NCI-H128 (cell line): ENCODE measurements around the gene MAP2K2.

Experiments
- DNase-seq: peaks from one replicate; lab custom pipeline; 2025; ENCODE audit not compliant: unreplicated experiment; lab: John Stamatoyannopoulos, UW

MAP2K2 gene

DNA sequence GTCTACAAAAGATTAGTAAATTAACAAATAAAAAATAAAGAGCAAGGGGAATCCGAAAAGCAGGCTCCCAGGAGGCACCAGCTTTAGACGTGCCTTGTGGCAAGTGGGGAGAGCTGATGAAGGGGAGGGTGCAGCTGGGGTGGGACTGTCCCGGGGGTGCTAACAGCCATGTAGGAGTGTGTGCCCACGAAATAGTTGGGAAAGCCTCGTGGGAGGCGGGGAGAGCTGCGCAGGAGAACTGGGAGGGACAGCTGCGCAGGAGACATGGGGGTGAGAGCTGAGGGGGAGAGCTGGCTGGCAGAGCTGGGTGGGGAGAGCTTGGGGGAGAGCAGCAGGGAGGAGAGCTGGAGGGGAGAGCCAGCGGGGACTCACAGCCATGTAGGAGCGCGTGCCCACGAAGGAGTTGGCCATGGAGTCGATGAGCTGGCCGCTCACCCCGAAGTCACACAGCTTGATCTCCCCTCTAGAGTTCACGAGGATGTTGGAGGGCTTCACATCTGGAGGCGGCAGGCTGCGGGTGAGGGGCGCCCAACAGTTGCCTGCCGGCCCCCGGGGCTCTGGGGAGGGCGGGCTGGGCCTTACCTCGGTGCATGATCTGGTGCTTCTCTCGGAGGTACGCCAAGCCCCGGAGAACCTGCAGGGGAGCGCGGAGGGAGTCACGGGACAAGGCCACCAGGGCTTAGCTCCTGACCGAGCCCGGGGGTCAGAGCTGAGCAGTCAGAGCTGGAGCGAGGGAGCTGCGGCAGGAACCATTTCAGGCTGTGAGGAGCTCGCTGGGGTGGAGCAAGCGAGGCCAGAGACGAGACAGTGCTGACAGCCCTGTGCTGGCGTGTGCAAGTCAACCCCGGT is 23.1 kb downstream of the MAP2K2 start:
- no peak for DNase-seq

DNA sequence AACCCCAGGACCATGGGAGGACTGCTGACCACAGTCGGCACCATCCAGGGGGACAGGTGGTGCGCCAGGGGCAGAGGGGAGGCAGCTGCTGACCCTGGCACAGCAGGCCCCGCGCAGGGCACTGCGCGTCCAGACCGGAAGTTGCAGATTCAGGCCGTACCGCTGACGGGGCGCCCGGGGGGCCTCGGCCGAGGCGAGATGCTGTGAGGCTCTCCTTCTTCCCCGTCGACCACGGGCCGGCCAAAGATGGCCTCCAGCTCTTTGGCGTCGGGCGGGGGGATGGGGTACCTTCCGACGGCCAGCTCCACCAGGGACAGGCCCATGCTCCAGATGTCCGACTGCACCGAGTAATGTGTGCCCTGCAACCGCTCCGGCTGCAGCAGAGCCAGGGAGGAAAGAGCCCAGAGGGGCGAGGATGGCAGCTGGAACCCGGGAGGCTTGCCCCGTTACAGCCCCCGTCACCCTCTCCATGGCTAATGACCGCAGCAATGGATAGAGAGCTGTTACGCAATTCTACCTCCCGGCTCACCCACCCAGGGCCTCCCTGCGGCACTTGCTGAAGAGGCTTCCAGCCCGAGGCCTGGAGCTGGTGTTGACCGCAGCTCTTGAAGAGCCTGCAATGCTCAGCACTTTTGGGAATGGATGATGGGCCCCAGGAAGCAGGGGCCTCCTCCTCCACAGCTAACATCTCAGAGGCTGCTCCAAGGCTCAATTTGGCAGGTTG is 24.7 kb downstream of the MAP2K2 start:
- DNase-seq: no peak

DNA sequence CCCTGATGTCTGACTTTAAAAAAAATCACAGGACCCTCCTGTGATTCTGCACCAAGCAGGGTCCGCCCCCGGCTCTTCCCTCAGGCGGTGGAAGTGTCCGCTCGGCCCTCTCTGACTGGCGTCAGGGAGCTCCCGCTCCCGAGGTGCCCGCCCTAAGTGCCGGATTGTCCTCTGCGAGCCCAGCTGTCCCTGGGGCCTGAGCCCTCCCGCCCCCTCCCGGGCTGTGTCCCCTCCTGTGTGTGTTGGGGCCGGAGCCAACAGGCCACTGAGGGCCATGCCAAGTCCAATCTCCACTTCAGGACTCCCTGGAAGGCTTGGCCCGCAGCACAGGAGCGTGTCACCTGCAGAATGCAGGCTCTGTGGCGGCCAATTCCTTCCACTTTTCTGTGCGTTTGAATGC is 25.4 kb downstream of the MAP2K2 start:
- DNase-seq: no peak

DNA sequence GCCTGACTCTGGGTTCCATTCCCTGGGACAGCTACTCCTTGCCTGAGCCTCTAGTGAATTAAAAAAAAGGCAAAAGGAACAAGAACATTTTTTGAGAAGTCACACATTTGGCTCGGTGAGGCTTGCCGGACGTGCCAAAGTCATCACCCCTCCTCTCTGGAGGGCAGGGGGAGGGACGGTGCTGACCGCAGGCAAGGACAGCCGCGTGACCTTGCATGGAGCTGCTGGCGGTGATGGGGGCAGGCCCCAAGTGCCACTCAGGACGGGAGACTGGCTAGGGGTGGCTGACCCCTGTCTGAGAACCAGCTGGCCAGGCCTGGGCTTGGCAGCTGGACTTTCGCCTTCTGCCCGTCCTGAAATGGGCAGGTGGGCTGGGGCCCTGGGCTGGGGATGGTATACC is 26.4 kb downstream of the MAP2K2 start:
- DNase-seq: no peak

DNA sequence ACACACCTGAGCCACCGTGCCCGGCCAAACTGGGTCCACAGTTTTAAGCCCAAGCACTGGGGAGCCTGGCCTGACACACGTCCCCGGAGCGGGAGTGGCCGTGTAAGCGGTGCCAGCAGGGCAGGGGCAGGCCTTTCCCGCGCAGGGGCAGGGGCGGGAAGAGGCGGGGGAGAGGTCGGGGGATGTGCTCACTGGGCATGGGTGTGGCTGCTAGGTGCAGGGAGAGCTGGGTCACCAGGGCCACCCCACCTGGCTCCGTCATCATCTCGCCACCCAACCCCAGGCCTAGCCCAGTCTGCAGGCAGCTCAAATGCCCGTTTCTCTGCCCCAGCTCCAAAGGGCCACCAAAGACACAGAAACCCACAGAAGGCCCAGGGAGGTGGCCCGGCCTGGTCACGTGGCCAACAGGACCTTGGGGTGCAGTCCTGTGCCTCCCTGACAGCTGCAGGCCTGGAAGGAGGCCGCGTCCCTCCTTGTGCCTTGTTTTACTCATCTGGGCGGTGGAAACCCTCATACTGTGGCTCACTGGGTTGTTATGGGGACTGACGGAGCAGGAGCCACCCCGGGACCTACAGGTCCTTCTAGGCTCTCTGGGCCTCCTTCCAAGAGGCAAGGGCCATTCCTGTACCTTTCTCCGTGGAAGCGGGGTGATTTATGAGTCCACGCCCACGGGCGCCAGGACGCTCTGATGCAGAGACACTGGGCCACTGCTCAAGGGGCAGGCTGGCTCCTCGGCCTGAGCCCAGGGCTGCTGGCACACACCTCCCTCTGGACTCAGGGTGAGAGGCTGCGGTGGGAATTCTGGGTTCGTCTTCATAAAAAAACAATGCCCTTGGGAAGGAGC is 27.7 kb downstream of the MAP2K2 start:
- no peak for DNase-seq

DNA sequence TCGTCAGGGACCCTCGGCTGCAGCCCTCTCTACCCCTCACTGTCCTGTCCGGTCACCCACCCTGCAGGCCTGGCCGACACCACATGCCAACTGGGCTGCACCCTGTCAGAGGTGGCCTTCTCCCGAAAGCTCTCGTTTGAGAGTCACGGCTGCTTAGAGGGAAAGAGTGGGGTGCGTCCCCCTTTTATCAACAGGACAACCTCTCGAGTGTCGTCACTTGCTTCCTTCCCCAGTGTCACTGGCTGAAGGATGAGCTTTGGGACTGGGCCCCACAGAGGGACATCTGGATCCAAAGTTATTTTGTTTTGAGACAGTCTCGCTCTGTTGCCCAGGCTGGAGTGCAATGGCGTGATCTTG is 28.5 kb downstream of the MAP2K2 start:
- DNase-seq: no peak

DNA sequence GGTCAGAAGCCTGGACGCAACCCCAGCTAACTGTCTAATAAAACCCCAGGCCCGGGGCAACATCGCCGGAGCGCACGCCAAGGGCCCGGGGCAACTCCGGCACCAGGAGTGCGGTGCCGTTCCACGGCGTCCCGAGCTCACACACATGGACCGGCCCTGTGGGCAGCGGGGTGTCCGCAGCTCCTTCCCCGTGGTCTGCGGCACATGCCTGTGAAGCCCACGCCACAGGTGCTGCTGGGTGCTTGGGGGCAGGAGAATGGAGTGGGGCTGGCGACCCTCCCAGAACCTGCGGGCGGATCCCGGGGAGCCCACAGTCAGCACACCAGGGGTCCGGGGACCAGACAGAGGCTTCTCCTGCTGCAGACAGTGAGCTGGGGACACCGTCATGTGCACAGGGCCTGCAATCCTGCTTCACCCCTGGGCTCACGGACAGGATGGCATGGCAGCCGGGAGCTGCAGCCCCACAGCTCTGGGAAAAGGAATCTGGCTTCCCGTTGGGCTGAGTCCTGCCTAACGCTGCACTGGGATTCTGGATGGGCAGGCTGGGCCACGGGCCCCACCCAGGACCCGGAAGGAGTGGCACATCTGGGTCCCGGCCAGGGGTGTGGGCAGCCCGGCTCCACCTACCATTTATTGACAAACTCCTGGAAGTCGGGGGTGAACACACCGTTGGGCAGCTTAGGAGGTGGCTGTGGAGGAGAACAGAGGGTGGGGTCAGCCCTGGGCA is 29.0 kb downstream of the MAP2K2 start:
- DNase-seq: no peak

DNA sequence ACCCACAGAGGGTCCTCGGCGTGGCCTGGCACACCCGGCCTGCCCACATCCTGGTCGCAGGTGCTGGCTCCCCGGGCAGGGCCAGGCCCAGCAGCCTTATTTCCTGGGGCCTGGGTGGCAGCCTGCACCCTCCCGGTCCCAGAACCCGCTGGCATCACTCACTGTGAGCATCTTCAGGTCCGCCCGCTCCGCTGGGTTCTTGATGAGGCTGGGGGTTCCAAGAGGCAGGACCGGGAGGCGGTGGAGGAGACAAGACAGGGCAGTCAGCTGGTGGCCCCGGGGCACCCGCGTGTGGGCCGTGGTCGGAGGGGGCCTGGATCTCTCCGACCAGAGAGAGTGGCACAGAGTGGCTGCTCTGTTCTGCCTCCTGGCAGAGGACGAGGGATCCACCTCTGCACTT is 29.6 kb downstream of the MAP2K2 start:
- no peak for DNase-seq

DNA sequence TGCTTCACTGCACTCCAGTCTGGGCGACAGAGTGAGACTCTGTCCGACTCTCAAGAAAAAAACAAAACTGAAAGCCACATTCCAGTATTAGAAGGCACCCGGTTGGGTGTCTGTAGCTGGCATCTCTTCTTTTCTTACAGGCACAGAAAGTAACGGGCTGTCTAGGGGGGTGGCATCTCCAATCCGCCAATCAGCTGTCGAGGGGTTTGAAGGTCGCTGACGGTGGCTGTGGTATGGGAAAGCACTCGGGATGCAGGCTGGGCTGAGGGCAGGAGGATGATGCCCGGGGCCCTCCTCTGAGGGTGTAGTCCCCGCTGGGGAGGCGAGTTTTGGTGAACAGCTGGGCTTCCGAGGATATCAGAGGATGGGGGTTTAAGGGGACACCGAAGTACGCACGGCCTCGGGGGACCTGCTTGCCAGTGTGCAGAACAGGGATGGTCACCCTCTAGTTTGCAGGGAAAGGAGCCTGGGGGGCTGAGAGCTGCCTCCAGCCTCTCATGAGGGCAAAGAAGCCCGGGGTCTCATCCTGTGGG is 30.2 kb downstream of the MAP2K2 start:
- DNase-seq: no peak

DNA sequence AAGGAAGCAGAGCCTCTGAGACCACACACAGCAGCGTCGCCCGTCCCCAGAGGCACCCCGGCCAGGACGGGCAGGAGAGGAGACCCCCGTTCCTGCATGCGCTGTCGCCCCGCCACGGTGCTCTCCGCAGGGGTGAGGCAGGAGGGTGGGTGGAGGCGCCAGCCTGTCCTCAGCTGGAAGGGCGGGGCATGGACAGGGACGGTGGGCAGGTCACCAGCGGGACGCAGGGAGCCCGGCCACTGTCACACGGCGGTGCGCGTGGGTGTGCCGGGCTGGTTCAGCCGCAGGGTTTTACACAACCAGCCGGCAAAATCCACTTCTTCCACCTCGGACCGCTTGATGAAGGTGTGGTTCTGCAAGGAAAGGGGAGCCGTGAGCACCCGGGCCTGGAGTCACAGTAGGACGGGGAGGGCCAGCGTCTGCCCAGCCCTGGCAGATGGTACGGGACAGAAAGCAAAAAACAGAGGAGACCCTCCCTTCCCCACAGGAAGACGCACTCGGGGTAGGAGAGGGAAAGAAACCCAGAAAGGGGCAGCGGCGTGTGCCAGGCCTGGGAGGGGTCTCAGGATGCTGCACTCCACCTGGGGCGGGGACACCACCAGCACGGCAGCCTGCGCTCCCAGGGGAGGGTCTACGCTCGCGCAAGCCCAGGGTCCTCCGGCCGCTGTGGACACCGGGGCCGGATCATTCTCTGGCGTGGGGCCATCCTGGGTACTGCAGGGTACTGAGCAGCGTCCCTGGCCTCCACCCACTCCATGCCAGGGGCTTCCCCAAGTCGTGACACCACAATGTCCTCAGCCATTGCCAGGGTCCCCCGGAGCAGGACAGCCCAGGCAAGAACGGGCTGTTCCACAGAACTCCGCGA is 33.3 kb downstream of the MAP2K2 start:
- DNase-seq: no peak

DNA sequence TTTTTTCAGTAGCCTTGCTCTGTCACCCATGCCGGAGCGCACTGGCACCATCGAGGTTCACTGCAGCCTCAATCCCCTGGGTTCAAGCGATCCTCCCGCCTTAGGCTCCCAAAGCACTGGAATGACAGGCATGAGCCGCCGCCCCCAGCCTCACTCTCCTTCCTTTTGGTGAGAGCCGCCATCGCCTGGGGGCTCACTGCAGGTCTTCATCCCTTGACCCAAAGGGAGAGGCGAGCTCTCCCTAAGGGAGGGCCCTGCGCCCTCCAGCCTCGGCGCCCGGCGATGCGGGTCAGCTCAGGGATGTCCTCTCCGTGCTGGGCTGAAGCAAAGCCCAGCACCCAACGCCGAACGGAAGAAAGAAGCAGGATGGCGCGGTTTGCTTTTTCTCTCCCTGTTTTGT is 34.0 kb downstream of the MAP2K2 start:
- no peak for DNase-seq

DNA sequence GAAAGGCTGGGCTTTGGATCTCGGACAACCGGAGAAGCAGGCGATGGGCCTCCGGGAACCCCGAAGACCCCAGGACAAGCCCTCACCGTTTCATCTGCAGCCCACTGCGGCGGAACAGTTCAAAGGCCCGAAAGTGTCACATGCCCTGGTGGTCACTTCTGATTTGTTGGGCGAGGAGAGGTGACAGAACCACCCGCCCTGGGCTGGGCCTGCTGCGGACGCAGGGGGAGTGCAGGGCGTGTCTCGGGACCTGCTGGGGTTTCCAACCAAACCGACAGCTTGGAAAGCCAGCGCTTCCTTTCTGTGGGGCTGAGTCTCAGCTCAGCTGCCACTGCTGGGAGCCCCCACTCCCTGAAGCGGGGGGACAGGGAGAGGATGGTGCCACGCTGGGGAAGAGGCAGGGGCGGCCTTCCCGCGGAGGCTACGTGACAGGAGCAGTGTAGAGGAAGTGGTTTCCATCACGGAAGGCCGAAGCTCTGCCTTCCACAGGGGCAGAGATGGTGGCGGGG is 34.5 kb downstream of the MAP2K2 start:
- no peak for DNase-seq

DNA sequence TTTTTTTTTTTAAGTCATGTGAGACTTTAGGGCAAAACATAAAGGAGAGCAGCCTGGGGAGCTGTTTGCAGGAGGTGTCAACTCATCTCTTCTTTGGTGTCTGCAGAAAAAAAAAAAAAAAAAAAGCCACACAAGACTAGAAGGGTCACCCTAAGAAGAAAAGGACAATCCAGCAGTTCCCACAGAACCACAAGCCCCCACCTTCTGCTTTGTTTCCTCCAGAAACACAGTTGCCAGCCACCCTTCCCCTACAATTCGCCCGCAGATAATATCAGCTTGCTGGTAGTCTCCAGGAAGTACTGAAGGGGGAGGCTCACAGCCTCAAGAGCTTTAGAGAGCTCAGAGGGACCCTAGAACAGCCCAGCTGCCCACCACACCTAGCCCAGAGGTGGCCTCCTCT is 34.9 kb downstream of the MAP2K2 start:
- DNase-seq: no peak

DNA sequence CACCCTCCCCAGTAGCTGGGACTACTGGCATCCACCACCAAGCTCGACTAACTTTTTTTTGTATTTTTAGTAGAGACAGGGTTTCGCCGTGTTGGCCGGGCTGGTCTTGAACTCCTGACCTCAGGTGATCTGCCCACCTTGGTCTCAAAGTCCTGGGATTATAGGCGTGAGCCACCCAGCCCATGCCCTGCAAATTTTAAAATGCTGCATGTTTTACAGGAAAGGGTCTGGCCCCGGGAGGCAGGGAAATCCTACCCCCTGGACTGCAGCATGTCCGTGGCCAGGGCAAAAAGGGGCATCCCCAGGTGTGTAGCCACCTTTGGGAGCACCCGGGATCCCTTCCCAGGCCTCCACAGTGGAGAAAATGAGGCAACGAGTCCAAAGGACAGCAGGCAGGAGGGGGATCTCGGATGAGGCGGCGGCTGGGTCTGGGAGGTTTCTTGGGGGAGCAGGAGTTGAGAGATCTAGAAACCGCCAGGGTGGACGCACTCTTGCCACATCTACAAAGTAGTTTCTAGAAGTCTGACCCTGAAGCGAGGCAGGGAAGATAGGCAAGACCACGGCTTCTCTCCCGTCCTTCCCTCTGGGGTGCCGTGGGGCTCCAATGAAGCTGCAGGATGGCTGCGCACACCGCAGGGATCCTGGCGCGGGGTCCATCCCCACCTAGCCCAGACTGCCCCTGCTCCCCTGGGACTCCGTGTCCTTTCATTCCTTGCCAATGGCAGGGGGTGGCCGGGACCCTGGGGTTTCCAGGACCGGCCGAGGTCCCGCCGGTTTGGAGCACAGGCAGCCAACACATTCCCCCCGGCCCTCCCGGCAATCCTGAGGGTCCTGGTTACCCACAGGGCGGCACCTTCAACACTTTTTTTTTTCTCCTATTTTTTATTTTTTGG is 35.9 kb downstream of the MAP2K2 start:
- DNase-seq: no peak

DNA sequence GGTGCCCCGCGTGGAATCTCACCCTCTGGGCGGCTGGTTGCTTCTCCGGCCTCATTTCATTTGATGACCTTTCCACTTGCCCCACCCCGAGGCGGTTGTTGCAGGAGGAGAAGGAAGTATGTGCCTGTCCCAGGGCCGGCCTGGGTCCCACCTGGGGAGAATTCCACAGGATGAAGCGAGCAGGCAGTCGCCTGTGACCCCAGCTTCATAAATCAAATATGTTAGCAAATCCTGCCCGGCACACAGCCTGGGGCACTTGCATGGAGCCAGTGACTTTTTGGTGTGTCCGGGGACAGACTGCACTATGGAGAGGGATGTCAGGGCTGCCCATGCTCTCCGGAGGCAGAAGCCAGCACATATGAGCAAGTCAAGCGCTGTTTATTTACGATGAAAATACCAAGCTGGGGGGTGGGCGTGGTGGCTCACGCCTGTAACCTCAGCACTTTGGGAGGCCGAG is 37.5 kb downstream of the MAP2K2 start:
- no peak for DNase-seq

DNA sequence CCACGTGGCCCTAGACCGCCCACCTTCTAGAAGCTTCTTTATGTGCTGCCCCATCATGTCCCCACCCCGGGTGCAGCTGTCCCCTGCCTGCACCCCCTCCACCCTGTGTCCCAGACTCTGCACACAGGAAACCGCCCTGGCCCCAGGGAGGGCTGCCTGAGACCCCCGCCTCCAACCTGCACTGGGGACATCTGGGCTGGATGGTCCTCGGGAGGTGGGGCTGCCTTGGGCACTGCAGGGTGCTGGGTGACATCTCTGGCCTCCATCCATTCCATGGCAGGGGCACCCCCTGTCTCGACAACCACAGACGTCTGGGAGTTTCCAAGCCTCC is 39.4 kb downstream of the MAP2K2 start:
- no peak for DNase-seq

DNA sequence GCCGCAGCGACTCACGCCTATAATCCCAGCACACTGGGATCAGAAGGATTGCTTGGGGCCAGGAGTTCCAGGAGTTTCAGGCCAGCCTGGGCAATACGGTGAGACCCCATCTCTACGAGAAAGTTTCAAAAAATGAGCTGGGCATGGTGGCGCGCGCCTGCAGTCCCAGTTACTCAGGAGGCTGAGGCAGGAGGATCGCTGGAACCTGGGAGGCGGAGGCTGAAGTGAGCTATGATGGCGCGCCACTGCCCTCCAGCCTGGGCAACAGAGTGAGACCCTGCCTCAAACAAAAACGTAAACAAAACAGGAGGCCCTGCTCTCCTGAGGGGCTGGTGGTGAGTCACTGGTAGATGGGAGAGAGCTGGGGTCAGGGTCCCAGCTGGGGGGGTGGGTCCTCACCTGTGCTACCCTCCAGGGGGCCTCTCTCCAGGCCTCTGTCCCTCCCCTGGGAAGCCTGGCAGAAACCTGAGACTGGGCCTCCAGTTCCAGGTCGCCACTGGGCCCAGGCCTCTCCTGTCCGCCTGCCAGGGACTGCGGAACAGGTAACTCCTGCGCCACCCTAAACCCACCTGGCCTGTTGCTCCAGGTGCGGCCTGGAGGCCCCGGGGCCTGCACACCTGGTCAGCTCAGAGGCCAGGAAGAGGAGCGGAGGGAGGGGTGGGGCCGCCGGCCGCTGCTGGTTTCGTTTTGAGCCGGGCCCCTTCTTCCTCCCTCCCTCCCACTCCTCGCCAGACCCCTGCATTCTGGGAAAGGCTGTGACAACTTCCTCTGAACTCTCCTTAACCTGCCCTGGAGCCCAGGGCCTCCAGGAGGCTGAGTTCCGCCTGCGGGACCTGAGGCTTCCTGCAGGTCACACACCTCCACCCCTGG is 40.0 kb downstream of the MAP2K2 start:
- no peak for DNase-seq

DNA sequence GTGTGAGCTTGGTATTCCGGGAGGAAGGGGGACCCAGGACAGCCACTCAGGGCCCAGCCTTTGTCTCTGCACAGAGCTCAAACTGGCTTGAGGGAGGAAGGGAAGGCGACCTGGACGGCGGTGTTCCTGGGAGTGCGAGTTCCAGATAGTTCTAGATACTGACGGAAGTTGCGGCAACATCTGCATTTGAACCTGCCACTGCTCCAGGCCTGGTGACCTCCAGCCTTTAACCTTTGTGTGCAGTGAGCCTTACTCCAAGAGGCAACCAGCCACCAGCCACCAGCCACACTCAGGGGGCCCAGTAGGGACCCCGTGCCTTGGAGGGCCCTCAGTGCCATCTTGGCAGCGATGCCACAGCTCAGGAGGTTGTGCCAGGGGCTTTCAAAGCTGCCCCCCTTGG is 41.8 kb downstream of the MAP2K2 start:
- DNase-seq: no peak
